SH-SY5Y (cell line): ENCODE results near the gene ADAM22.

ENCODE experiments used
- GATA2 ChIP-seq: IDR thresholded peaks from 2 replicates; pipeline ENCODE4 v1.6.1; 2011; ENCODE audit warnings: mild to moderate bottlenecking, low read depth, low read length
- GATA3 ChIP-seq: IDR thresholded peaks from 2 replicates; pipeline ENCODE4 v1.6.1; 2011; ENCODE audit warnings: low read depth, mild to moderate bottlenecking, low read length, moderate library complexity

- TF ChIP-seq GATA3, result no peak
- no peak for TF ChIP-seq GATA2
Measured at GRCh38 chr7:87919875-87920274, 14.2 kb upstream of the ADAM22 start.
